Activated T-cell treated with anti-CD3 and anti-CD28 coated beads, Interleukin-2, amount 50 U/mL, for 72 hours (primary cell): ENCODE measurements around the gene EXOC3L1. TPM values are rescaled to one million over a fixed set of nuclear protein-coding genes. Genes with fewer than 3 reads are reported as not detected.

ENCODE experiments used
- ATAC-seq, 2 donors: fragments of 150-1000 bp; cut with Tn5 transposase; replicated peaks in 1 of 2; 2 replicates each; pipeline ENCODE4 v1.10.0; 2021; ENCODE audit warnings: moderate library complexity in 2 of 2, mild to moderate bottlenecking in 1 of 2
- DNase-seq, 2 donors: peaks; one replicate each; pipeline ENCODE4 v3.0.0; 2021 to 2022; ENCODE audit warnings: mixed read lengths in 1 of 2
- H3K27ac Mint-ChIP-seq: one replicate; pipeline ENCODE4 v1.8.0; 2022; ENCODE audit warnings: mild to moderate bottlenecking, moderate library complexity, mixed read lengths
- H3K27me3 Mint-ChIP-seq: one replicate; pipeline ENCODE4 v1.8.0; 2022; ENCODE audit warnings: low read depth, mixed read lengths
- H3K36me3 Mint-ChIP-seq, 2 donors: one replicate each; pipeline ENCODE4 v1.8.0; 2022; ENCODE audit warnings: mixed read lengths in 2 of 2, mild to moderate bottlenecking in 1 of 2; ENCODE audit not compliant: insufficient read depth in 2 of 2
- H3K4me1 Mint-ChIP-seq: one replicate; pipeline ENCODE4 v1.8.0; 2022; ENCODE audit warnings: low read depth, mixed read lengths
- H3K4me3 Mint-ChIP-seq, 2 donors: one replicate each; pipeline ENCODE4 v1.8.0; 2022; ENCODE audit warnings: mild to moderate bottlenecking in 2 of 2, mixed read lengths in 2 of 2, moderate library complexity in 2 of 2
- H3K9me3 Mint-ChIP-seq, 2 donors: one replicate each; pipeline ENCODE4 v1.8.0; 2022; ENCODE audit warnings: mixed read lengths in 2 of 2
- total RNA-seq, 2 donors: library from RNA; stranded (reverse); gene quantifications; one replicate each; pipeline ENCODE4 v1.2.3, GENCODE V29; 2022

EXOC3L1 gene
- total RNA-seq, 2 donors from 2014 or later = not detected

DNA sequence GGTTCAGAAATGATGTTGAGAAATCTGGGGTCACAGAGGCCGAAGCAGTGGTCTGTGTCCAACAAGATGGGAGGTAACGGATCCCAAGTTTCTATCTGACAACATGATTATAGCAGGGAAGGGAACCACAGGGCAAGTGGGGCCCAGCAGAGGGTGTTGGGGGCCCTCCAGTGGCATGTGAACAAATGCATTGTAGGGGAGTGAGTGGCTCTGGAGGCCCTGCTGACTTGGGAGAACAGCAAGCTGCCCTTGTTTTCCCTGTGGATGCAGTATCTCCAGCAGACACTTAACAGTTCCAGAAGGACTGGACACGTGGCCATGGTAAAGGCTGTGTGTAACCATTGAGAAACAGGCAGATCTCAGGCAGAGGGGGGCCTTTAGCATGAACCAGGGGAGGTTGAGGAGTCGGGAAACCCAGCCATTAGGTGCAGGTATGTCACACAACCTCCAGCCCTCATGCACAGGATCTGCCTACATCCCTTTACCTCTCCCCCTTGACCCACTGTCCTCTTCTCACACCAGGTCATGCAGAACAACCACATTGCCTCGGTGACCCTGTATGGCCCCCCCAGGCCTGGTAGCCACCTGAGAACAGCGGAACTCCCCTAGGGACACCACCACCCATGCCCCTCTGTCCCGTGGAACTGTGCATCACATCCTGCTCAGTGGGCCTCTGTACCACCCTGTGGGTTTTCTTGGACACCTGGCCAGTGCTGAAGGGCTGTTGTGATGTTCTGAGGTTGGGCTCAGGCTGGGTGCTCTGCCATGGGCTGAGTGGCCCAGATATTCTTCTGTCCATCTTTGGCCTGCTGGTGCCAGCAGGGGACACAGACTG, 43.2 kb downstream of the EXOC3L1 start:
- Mint-ChIP-seq H3K27me3 (peaks cover 9% of the 10 kb centered on the region), H3K4me3 (no peak overlapping the region), H3K9me3 (no peaks in the 10 kb centered on the region), H3K27ac (no peak overlapping the region), H3K36me3 (peaks cover 8 to 15% of the 10 kb centered on the region in 2 donors), H3K4me1 (peaks cover 5% of the 10 kb centered on the region)
- no peak for ATAC-seq
- DNase-seq = no peak

DNA sequence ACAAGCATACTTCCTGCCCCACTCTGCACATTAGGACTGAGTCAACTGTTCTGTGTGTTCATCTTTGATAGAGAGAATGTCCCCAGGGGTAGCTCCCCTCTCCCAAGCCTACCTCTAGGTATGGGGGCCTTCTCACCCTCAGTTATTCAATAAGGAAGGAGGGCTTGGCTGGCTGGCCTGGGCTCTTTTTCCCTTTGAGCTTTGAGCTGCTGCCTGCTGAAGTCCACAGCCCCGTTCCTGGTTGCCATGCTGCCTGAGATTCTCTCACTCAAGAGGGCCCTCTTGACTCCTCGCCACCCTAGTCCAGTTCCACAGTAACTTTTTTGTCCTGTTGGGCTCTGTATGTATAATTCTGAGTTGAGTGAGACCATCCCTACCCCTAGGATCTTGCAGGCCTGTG, 44.2 kb downstream of the EXOC3L1 start:
- Mint-ChIP-seq H3K4me3 (no peak overlapping the region), H3K4me1 (no peaks in the 10 kb centered on the region), H3K9me3 (no peaks in the 10 kb centered on the region), H3K27me3 (no peaks in the 10 kb centered on the region), H3K27ac (no peak overlapping the region), H3K36me3 (peaks cover 11 to 17% of the 10 kb centered on the region in 2 donors)
- ATAC-seq (no peak), DNase-seq (no peak)

DNA sequence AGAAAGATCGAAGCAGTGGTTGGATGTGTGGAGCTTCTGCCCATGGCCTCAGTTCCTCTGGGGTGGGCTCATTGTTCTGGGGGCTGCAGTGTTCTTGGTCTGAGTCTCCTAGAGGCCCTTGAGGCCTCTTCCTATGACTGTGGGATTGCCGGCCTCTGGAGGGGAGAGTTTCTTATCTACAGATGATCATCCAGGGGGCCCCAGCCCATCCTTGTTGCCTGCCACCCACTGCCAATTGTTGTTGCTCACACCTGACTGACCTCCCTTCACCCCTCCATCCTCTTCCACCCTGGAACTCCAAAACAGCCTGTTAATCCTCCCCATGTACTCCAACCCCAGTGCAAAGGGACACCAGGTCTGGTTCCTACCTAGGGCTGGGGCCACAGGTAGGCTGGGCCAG, 45.0 kb downstream of the EXOC3L1 start:
- no peak overlapping the region for H3K4me3 Mint-ChIP-seq
- H3K36me3 Mint-ChIP-seq = peaks cover 11 to 19% of the 10 kb centered on the region in 2 donors
- no peak for DNase-seq
- H3K27ac Mint-ChIP-seq = no peak overlapping the region
- no peaks in the 10 kb centered on the region for H3K4me1 Mint-ChIP-seq
- ATAC-seq = no peak
- H3K27me3 Mint-ChIP-seq = no peaks in the 10 kb centered on the region
- H3K9me3 Mint-ChIP-seq = no peaks in the 10 kb centered on the region

DNA sequence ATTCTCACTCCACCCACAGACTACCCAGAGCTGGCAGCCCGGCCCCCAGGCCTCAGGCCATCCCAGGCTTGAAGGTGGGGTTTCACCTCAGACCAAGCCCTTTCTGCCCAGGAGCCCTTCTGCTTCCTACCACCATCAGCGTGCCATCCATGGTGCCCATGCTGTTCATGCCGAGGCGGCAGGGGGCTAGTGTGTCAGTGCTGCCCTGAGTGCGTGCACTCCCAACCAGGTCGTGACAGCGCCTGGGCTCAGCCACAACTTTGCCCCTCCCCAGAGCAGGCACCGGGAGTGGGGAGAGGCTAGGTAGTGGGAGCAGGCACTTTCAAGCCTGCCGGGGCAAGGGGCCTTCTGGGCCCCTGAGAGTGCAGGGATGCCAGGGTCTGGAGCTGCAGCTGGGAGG, 47.6 kb downstream of the EXOC3L1 start:
- no peak overlapping the region for H3K4me3 Mint-ChIP-seq
- ATAC-seq (no peak), DNase-seq (no peak)
- H3K36me3 Mint-ChIP-seq = peaks cover 8 to 10% of the 10 kb centered on the region in 2 donors
- no peak overlapping the region for H3K27ac Mint-ChIP-seq
- no peaks in the 10 kb centered on the region for H3K27me3 Mint-ChIP-seq
- no peaks in the 10 kb centered on the region for H3K4me1 Mint-ChIP-seq
- H3K9me3 Mint-ChIP-seq = no peaks in the 10 kb centered on the region

DNA sequence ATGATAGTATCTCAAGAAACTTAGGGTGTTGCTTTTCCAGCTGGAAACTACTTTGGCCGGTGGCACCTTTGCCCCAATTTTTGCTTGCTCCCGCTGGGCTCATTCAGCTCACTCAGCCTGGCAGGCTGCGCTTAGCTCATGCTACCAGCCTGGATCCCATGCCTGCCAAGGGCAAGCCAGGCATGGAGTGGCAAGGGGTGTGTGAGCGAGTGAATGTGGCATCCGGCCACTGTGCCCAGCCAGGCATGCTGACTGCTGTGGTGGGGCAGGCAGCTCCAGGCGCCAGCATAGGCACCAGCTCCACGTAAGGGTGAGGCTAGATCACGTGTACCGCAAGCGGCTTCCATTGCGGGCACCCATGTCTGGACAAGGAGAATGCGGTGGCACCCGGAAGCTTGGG, 48.5 kb downstream of the EXOC3L1 start:
- Mint-ChIP-seq H3K27me3 (no peaks in the 10 kb centered on the region), H3K9me3 (no peaks in the 10 kb centered on the region), H3K36me3 (peaks cover 11% of the 10 kb centered on the region in 2 donors), H3K4me1 (no peaks in the 10 kb centered on the region), H3K4me3 (no peak overlapping the region), H3K27ac (no peak overlapping the region)
- ATAC-seq = no peak
- DNase-seq = no peak

DNA sequence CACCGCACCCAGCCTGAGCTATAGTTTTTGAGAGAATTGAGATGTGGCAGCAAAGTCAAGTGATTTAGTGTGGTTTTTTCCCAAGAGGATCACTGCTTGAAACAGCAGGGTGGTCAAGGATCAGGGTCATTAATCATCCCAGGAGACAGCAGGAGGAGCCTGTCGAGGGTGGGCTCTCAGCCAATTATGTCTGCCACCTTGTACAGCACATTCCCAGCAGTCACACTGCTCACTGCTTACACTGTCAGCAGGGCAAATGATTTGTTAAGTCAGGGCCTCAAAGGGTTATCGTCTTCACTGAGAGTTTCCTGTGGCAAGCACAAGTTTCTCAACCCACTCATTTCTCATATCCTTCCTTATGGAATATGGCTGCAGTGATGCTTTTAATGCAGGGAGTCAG, 52.3 kb downstream of the EXOC3L1 start:
- DNase-seq (no peak), ATAC-seq (no peak)
- no peaks in the 10 kb centered on the region for H3K4me1 Mint-ChIP-seq
- peaks cover 14 to 17% of the 10 kb centered on the region in 2 donors for H3K36me3 Mint-ChIP-seq
- no peaks in the 10 kb centered on the region for H3K27me3 Mint-ChIP-seq
- no peak overlapping the region for H3K4me3 Mint-ChIP-seq
- H3K9me3 Mint-ChIP-seq = no peaks in the 10 kb centered on the region
- H3K27ac Mint-ChIP-seq = no peak overlapping the region

Other genes starting within 250 kb of the EXOC3L1 start
- 10 to 100 TPM in 1 of 2 donors, 1 to 10 TPM in 1; 6.9 to 11.5 TPM for gene CES3, start 228.9 kb downstream of the EXOC3L1 start, total RNA-seq
- gene CES4A, start 201.5 kb downstream of the EXOC3L1 start, total RNA-seq = 10 to 100 TPM; 24.4 to 38.8 TPM
- 100 to 1,000 TPM; 106 to 133 TPM for gene CBFB, start 161.0 kb downstream of the EXOC3L1 start, total RNA-seq
- gene PHAF1, start 80.2 kb downstream of the EXOC3L1 start, total RNA-seq = 10 to 100 TPM; 14.8 to 18.2 TPM
- 1 to 10 TPM; 5.7 to 7.5 TPM for gene B3GNT9, start 39.1 kb downstream of the EXOC3L1 start, total RNA-seq
- gene TRADD, start 30.2 kb downstream of the EXOC3L1 start, total RNA-seq = 10 to 100 TPM; 38.1 to 50.7 TPM
- 10 to 100 TPM; 32.1 to 37.1 TPM for gene FBXL8, start 30.2 kb downstream of the EXOC3L1 start, total RNA-seq
- 10 to 100 TPM; 63.4 to 87.7 TPM for gene HSF4, start 25.4 kb downstream of the EXOC3L1 start, total RNA-seq
- 10 to 100 TPM; 21.6 to 30.6 TPM for gene NOL3, start 19.6 kb downstream of the EXOC3L1 start, total RNA-seq
- gene MATCAP1, start 6.2 kb downstream of the EXOC3L1 start, total RNA-seq = 10 to 100 TPM; 31.9 to 34.3 TPM
- 10 to 100 TPM; 82.8 to 91.7 TPM for gene E2F4, start 2.0 kb upstream of the EXOC3L1 start, total RNA-seq
- gene ELMO3, start 9.0 kb upstream of the EXOC3L1 start, total RNA-seq = 1 to 10 TPM; 3.0 to 3.1 TPM
- 10 to 100 TPM; 29.8 to 31.0 TPM for gene TMEM208, start 37.0 kb upstream of the EXOC3L1 start, total RNA-seq
- gene FHOD1, start 57.3 kb upstream of the EXOC3L1 start, total RNA-seq = 100 to 1,000 TPM; 106 to 114 TPM
- 1 to 10 TPM; 7.6 to 7.9 TPM for gene SLC9A5, start 58.8 kb upstream of the EXOC3L1 start, total RNA-seq
- gene PLEKHG4, start 89.4 kb upstream of the EXOC3L1 start, total RNA-seq = 10 to 100 TPM; 30.4 to 46.9 TPM
- 1 to 10 TPM; 7.9 to 8.5 TPM for gene KCTD19, start 136.6 kb upstream of the EXOC3L1 start, total RNA-seq
- 1 to 10 TPM; 3.1 to 4.4 TPM for gene LRRC36, start 136.7 kb upstream of the EXOC3L1 start, total RNA-seq
- under 1 TPM in 1 of 2 donors, not detected in 1; 0.16 TPM for gene TPPP3, start 203.4 kb upstream of the EXOC3L1 start, total RNA-seq
- gene ZDHHC1, start 226.3 kb upstream of the EXOC3L1 start, total RNA-seq = 1 to 10 TPM; 1.9 to 2.1 TPM
- 1 to 10 TPM in 1 of 2 donors, under 1 TPM in 1; 0.53 to 1.1 TPM for gene HSD11B2, start 241.0 kb upstream of the EXOC3L1 start, total RNA-seq